RKO (cell line): ENCODE measurements around the gene TRIM34.
"Not testable (repeated sequence)": the region's sequence is repeated elsewhere in the genome, so short reads cannot be mapped to it uniquely, and the experiment has no call there.

Experiments
- DNase-seq: peaks from one replicate; pipeline ENCODE4 v3.0.0-alpha.2; 2016; ENCODE audit warnings: low spot score

Gene TRIM34

DNA sequence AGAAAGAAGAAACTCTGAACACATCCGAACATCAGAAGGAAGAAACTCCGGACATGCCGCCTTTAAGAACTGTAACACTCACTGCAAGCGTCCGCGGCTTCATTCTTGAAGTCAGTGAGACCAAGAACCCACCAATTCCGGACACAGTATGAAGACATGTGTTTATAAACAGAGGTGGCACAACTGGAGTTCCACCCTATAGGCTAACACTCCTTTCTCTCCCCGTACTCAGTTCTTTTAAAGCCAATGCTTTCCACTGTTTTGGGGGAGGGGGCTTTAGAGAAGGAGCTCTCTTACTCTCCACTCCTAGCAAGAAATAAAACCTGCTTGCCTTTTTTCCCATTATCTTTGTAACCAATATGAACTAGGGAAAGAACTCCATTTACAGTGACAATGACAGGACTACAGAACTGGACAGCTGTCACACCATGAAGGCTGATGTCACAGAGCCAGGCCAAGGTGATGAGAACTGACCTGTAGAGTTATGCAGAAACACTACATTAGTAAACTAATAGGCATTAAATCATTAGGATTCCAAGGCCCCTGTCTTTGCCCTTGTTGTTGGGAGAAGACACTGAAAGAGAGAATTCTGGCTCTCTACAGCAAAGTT, 59.3 kb downstream of the TRIM34 start:
- DNase-seq: no peak

DNA sequence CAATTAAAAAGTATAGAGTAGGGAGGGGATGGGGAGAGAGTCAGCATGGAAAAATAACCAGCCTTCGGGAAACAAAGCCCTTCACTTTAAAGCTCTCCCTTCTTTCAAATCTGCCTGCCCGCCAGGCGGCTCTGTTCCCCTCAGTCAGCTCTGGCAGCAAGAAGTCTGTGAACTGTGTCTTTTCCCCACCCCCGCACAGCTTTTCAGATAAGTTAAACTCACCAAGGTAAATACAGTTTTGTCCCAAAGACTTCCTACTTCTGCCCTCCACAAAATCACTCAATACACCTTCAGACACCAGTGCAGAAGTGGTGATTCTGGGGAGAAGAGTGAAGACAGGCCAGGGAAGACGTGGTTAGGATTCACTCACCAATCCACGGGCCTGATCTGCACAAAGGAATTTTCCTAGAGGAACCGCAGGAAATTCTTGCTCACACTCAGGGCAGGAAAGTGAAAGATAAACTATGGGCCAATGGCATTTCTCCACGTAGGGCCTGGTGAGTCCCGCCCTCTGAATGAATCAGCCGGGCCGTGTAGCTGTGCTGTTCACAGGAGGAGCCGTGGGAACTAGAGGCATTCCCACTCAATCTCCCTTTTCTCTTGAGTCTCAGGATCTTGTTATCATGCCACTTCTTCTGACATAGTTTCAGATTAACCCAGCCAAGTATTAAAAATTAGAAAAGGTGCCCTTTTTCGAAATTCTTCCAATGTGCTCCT, 60.0 kb downstream of the TRIM34 start, which contains the start of gene TRIM5:
Gene TRIM5 (minus strand): TSS at position 429 of the 717 bp plus-strand sequence. CDS start 4,897 bp downstream, outside the sequence.
- DNase-seq: peak; percentile 95

DNA sequence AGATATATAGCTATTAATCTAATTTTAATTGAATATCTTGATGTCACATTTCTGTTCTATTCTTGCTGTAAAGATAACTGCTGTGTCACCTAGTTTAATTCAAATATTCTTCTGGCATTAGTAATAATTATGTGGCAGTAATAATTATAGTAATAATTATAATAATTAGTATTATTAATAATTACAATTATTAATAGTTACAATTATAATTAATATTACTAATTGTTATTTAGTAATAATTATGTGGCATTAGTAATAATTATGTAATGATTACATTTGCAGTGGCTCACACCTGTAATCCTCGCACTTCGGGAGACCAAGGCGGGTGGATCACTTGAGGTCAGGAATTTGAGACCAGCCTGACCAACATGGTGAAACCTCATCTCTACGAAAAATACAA, 61.6 kb downstream of the TRIM34 start:
- no peak for DNase-seq

DNA sequence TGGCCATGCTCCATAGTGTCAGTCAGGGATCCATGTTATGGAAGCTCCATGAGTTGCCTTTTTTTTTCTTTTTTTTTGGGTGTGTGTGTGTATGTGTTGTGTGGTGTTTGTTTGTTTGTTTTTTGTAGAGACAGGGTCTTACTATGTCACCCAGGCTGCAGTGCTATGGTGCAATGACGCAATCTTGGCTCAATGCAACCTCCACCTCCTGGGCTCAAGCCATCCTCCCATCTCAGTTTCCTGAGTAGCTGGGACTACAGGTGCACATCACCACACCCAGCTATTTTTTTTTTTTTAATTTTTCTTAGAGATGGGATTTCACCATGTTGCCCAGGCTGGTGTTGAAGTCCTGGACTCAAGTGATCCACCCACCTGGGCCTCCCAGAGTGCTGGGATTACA, 63.7 kb downstream of the TRIM34 start:
- DNase-seq: no peak

DNA sequence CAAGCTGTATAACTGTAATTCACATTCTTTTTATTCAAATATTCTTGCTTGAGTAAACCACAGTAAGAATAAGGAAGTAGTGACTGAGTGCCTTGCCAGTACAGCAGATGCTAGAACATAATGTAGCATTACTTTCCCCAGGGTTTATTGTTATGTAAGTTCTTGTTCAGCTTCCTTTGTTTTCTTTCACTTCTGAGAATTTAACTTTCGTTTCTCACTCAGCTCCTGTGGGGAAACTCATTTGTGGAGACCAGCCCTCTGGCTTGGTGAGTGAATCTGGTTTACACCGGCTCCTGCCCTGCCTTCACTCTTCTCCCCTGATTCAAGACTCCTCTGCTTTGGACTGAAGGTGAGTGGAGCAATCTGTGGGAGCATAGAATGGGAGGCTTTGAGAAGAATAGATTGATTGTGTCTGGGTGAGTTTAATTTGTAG, 64.8 kb downstream of the TRIM34 start, which contains the start of gene TRIM22:
Gene TRIM22 (plus strand): TSS at position 240 of the 433 bp plus-strand sequence. CDS start 6,443 bp downstream, outside the sequence.
- no peak for DNase-seq

DNA sequence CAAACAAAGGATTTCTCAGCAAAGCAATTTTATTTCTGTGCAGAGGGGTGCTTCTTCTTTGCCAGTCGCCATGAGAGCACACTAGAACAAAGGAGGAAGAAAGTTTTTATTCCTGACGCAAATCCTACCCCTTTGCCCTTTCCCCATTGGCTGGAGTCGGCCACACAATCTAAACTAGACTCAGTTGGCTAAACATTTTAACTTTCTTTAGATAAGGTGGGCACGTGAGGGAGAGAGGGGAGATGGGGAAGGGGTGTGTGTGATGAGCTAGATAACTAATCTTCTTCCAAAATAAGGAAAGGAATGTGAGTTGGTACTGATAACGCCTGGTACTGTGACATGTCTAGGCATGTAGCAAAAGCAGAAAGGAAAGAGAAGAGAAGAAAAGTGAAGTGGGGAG, 65.4 kb downstream of the TRIM34 start:
- no peak for DNase-seq

DNA sequence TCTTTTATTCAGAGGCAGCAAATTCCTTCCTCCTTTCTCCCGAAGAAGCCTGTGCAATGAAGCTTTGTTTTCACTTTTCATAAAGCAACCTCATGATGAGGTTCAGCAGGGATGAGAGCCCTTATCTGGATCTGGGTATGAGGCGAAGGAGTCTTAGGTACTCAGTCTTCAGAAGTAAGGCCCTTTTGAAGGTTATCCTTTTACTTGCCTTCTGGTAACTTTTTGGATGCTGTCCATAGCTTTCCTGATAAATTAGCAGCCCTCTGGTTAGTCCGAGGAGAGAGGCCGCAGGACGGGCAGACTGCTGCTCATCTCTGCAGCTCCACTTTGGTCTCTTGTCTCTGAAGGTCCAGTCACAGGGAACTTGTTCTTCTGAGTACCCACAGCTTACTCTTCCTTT, 65.9 kb downstream of the TRIM34 start:
- no peak for DNase-seq

DNA sequence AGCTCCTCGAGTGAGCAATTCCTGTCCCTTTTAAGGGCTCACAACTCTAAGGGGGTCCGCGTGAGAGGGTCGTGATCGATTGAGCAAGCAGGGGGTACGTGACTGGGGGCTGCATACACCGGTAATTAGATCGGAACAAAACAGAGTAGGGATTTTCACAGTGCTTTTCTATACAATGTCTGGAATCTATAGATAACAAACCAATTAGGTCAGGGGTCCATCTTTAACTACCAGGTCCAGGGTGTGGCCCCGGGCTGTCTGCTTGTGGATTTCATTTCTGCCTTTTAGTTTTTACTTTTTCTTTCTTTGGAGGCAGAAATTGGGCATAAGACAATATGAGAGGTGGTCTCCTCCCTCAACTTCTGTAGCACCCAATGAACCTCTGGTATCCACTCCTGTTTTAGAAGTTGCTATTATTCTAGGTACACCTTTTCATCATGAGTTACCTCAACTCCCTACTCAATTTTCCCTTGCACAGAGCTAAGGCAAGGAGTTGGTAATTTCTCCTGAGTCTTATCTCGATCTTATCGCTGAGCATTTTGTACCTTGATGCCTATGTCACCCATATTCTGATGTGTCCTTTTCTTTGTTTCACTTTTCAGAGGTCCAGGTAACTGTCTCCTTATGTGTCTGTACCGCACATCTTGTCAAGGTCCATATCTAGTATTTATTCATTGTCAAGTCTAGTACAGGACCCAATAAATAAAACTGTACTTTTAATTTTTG, 66.6 kb downstream of the TRIM34 start:
- not testable (repeated sequence) for DNase-seq

DNA sequence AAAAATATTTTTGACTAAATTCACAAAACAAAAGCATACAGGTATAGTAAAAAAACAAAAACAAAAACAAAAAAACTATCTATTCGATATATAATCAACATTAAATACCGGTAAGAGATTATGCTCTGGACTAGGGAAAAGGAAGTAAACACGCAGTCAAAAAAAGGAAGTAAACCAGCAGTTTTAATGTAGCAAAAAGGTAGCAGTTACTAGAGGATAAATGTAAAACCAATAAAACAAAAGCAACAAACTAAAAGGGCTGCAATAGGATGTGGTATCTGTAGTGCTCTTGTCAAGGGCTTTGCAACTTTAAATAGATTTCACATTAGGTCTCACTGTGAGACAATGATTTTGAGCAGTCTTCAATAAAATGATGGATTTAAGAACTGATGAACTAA, 67.2 kb downstream of the TRIM34 start:
- no peak for DNase-seq
